Measurements from ENCODE around the gene SGK1.

The SGK1 gene

GRCh38 chr6:134308800-134309199 lies 9.1 kb downstream of the SGK1 start (continued):
- TF ChIP-seq ZNF133 (tag by site-specific recombination; IDR thresholded peaks at IDR 0.05), result no peak
- TF ChIP-seq ZNF670 (tag by site-specific recombination; IDR thresholded peaks at IDR 0.05; ENCODE audit: low read depth), result no peak
- no peak for TF ChIP-seq ZNF488 (tag by site-specific recombination; IDR thresholded peaks at IDR 0.05)

GRCh38 chr6:134307870-134308269 lies 10.0 kb downstream of the SGK1 start:
- H3K4me3 ChIP-seq (ENCODE audit: low read depth, low read length), result no peak overlapping the region
- no peaks in the 10 kb centered on the region for H3K9me3 ChIP-seq (ENCODE audit: control insufficient read depth, insufficient read depth, low read depth, low read length)
- H3K27ac ChIP-seq (ENCODE audit: extremely low read depth, low read depth, low read length), result no peak overlapping the region
- CTCF ChIA-PET, result interaction anchor here (1.1 kb wide), 1 partner anchor 151 kb away, joined by 4 read pairs; no protein-coding TSS in a partner anchor
- TF ChIP-seq ZNF239 (tag by site-specific recombination; IDR thresholded peaks at IDR 0.05) (no peak), ZSCAN5A (tag by site-specific recombination; IDR thresholded peaks at IDR 0.05) (no peak), OVOL3 (tag by site-specific recombination; IDR thresholded peaks at IDR 0.05) (no peak), ZNF692 (tag by site-specific recombination; IDR thresholded peaks at IDR 0.05) (no peak), ZBTB49 (tag by site-specific recombination; IDR thresholded peaks at IDR 0.05; ENCODE audit: low read depth) (no peak), ZNF214 (tag by site-specific recombination; IDR thresholded peaks at IDR 0.05; ENCODE audit: borderline replicate concordance) (no peak), PRDM10 (tag by site-specific recombination; IDR thresholded peaks at IDR 0.05) (no peak)
- POLR2A ChIA-PET, result no interaction called here
- H3K36me3 ChIP-seq (ENCODE audit: control insufficient read depth in 2 of 2, insufficient read depth in 1 of 2, low read length in 2 of 2), result no peaks in the 10 kb centered on the region
- H3K4me1 ChIP-seq (ENCODE audit: control insufficient read depth, insufficient read depth, low read length), result no peaks in the 10 kb centered on the region

- no peak overlapping the region for H3K4me3 ChIP-seq (ENCODE audit: low read depth, low read length)
- H3K36me3 ChIP-seq (ENCODE audit: control insufficient read depth in 2 of 2, insufficient read depth in 1 of 2, low read length in 2 of 2), result no peaks in the 10 kb centered on the region
- no peak overlapping the region for H3K27ac ChIP-seq (ENCODE audit: extremely low read depth, low read depth, low read length)
- no peaks in the 10 kb centered on the region for H3K9me3 ChIP-seq (ENCODE audit: control insufficient read depth, insufficient read depth, low read depth, low read length)
- H3K4me1 ChIP-seq (ENCODE audit: control insufficient read depth, insufficient read depth, low read length), result no peaks in the 10 kb centered on the region
- POLR2A ChIA-PET, result interaction anchor here (0.7 kb wide), 1 partner anchor 11 kb away, joined by 5 read pairs; no protein-coding TSS in a partner anchor
- CTCF ChIA-PET, result no interaction called here
- TF ChIP-seq MEIS1 (CRISPR knock-in tag; IDR thresholded peaks at IDR 0.05; ENCODE audit: borderline replicate concordance), result no peak
- TF ChIP-seq KLF16 (tag by site-specific recombination; IDR thresholded peaks at IDR 0.05), result no peak
- TF ChIP-seq ZNF558 (tag by site-specific recombination; IDR thresholded peaks at IDR 0.05), result no peak
- TF ChIP-seq ZNF221 (tag by site-specific recombination; IDR thresholded peaks at IDR 0.05; ENCODE audit: borderline replicate concordance), result no peak
- TF ChIP-seq BCL11A (tag by site-specific recombination; IDR thresholded peaks at IDR 0.05; ENCODE audit: low read depth), result no peak
- no peak for TF ChIP-seq ZNF114 (tag by site-specific recombination; IDR thresholded peaks at IDR 0.05)
- TF ChIP-seq FEZF1 (tag by site-specific recombination; IDR thresholded peaks at IDR 0.05), result no peak
- TF ChIP-seq ZNF26 (tag by site-specific recombination; IDR thresholded peaks at IDR 0.05), result no peak
- TF ChIP-seq GLIS2 (tag by site-specific recombination; IDR thresholded peaks at IDR 0.05), result no peak
- TF ChIP-seq TCF7L2 (IDR thresholded peaks at IDR 0.05; ENCODE audit: borderline replicate concordance, low read depth, low read length), result no peak
- TF ChIP-seq ZNF354C (tag by site-specific recombination; IDR thresholded peaks at IDR 0.05; ENCODE audit: borderline replicate concordance, low read depth), result no peak
- TF ChIP-seq ZNF624 (tag by site-specific recombination; IDR thresholded peaks at IDR 0.05), result no peak
- TF ChIP-seq ZNF843 (tag by site-specific recombination; IDR thresholded peaks at IDR 0.05), result no peak
Observed at GRCh38 chr6:134307075-134307474, 10.8 kb downstream of the SGK1 start.

Measured in HEK293 (cell line).